Hematopoietic multipotent progenitor cell treated with erythropoietin and hydrocortisone succinate and interleukin-3 and kit ligand, for 8 days (in vitro differentiated cells): ENCODE results near the gene CBX2.
"Not testable (repeated sequence)": the region's sequence is repeated elsewhere in the genome, so short reads cannot be mapped to it uniquely, and the experiment has no call there.

ENCODE experiments used
- DNase-seq: peaks from one replicate; pipeline ENCODE4 v3.0.0-alpha.2; 2015

Gene CBX2

GRCh38 chr17:79772726-79773125 lies 5.2 kb upstream of the CBX2 start:
- DNase-seq: not testable (repeated sequence)

GRCh38 chr17:79774561-79774975 lies 3.4 kb upstream of the CBX2 start:
- no peak for DNase-seq

- no peak for DNase-seq
Observed at GRCh38 chr17:79775632-79776031, 2.3 kb upstream of the CBX2 start.

- DNase-seq: no peak
Observed at GRCh38 chr17:79776376-79777119, 1.4 kb upstream of the CBX2 start.

GRCh38 chr17:79777120-79777893 lies 641 bp upstream of the CBX2 start:
- DNase-seq: peak; percentile 76

- DNase-seq: peak; percentile 58
Observed at GRCh38 chr17:79778504-79779083, 646 bp downstream of the CBX2 start.

GRCh38 chr17:79779084-79779529 lies 1.2 kb downstream of the CBX2 start:
- DNase-seq: no peak

- DNase-seq: peak; percentile 19
Observed at GRCh38 chr17:79779661-79780365, 1.9 kb downstream of the CBX2 start.

GRCh38 chr17:79781012-79781650 lies 3.2 kb downstream of the CBX2 start:
- DNase-seq: no peak

- DNase-seq: no peak
Observed at GRCh38 chr17:79781736-79782575, 4.0 kb downstream of the CBX2 start.

- DNase-seq: no peak
Observed at GRCh38 chr17:79783891-79784290, 5.9 kb downstream of the CBX2 start.

GRCh38 chr17:79784353-79785016 lies 6.5 kb downstream of the CBX2 start:
- no peak for DNase-seq

- no peak for DNase-seq
Observed at GRCh38 chr17:79785017-79785899, 7.3 kb downstream of the CBX2 start.

- DNase-seq: no peak
Observed at GRCh38 chr17:79785900-79786810, 8.2 kb downstream of the CBX2 start.

- no peak for DNase-seq
Observed at GRCh38 chr17:79786930-79787643, 9.1 kb downstream of the CBX2 start.

- no peak for DNase-seq
Observed at GRCh38 chr17:79788455-79788854, 10.5 kb downstream of the CBX2 start.

- no peak for DNase-seq
Observed at GRCh38 chr17:79788989-79789942, 11.3 kb downstream of the CBX2 start.
